K562 (cell line): Measurements from ENCODE around the gene ADK. TPM values are rescaled to one million over a fixed set of nuclear protein-coding genes. Genes with fewer than 3 reads are reported as not detected.

ENCODE experiments used
- ARID1B ChIP-seq: fragments of 450-650 bp; IDR thresholded peaks from 2 replicates; pipeline ENCODE4 v1.6.1; 2016; ENCODE audit warnings: antibody characterized with exemption, mild to moderate bottlenecking, inconsistent platforms
- ATF3 ChIP-seq, 2 experiments: fragments of 450-650 bp in 1 of 2; sonication (generic) in 1 of 2; formaldehyde crosslinking in 1 of 2; IDR thresholded peaks in 1 of 2; conservative IDR thresholded peaks in 1 of 2; 2 replicates each; pipeline versions ENCODE4 v1.6.1 to v1.8.1; 2016 to 2023; ENCODE audit warnings: mild to moderate bottlenecking in 2 of 2, moderate library complexity in 2 of 2, inconsistent platforms in 1 of 2, missing genetic modification reagents in 1 of 2
- BRD4 ChIP-seq: fragments of 200-600 bp; sonication (generic); IDR thresholded peaks from 2 replicates; pipeline ENCODE4 v1.6.1; 2017; ENCODE audit warnings: inconsistent platforms
- C11orf30 ChIP-seq: fragments of 450-650 bp; IDR thresholded peaks from 2 replicates; pipeline ENCODE4 v1.6.1; 2016; ENCODE audit warnings: low read depth, mild to moderate bottlenecking
- CUX1 ChIP-seq: fragments of 200-800 bp; sonication (Bioruptor generic); IDR thresholded peaks from 2 replicates; pipeline ENCODE4 v1.6.1; 2016; ENCODE audit warnings: missing genetic modification characterization, missing compliant biosample characterization
- E2F8 ChIP-seq: fragments of 450-650 bp; IDR thresholded peaks from 2 replicates; pipeline ENCODE4 v1.7.1; 2018; ENCODE audit warnings: mild to moderate bottlenecking, low read depth; ENCODE audit not compliant: partially characterized antibody
- ELK1 ChIP-seq: sonication (generic); formaldehyde crosslinking; IDR thresholded peaks from 2 replicates; pipeline ENCODE4 v1.8.1; 2022; ENCODE audit warnings: missing genetic modification reagents
- FOSL1 ChIP-seq: fragments of 200-800 bp; sonication (Bioruptor generic); conservative IDR thresholded peaks from 2 replicates; pipeline ENCODE4 v1.6.1; 2016; ENCODE audit warnings: missing genetic modification characterization, missing compliant biosample characterization
- HNRNPLL ChIP-seq: fragments of 200-400 bp; formaldehyde crosslinking; IDR thresholded peaks from 2 replicates; pipeline ENCODE4 v1.6.1; 2017; ENCODE audit warnings: low read length, low read depth, mild to moderate bottlenecking; ENCODE audit not compliant: poor library complexity, severe bottlenecking
- JUND ChIP-seq, 2 experiments: IDR thresholded peaks; 2 replicates in 1 of 2; 3 replicates in 1 of 2; pipeline ENCODE4 v1.6.1; 2011; ENCODE audit warnings: borderline replicate concordance in 2 of 2, low read depth in 2 of 2, low read length in 2 of 2, improper control_type of control experiment in 1 of 2, missing biosample characterization in 1 of 2, missing genetic modification characterization in 1 of 2, missing genetic modification reagents in 1 of 2
- MAFK ChIP-seq: IDR thresholded peaks from 2 replicates; pipeline ENCODE4 v1.6.1; 2011; ENCODE audit warnings: low read length, improper control_type of control experiment
- ZNF184 ChIP-seq: sonication (generic); formaldehyde crosslinking; IDR thresholded peaks from 2 replicates; pipeline ENCODE4 v1.5.0; 2020; ENCODE audit warnings: missing genetic modification reagents
- ZNF655 ChIP-seq: fragments of 250-450 bp; sonication (Bioruptor Pico); IDR thresholded peaks from 2 replicates; pipeline ENCODE4 v1.5.0; 2021
- polyA plus RNA-seq, 8 experiments: library from polyadenylated mRNA; depleted of rRNA in 4 of 8; stranded (reverse) in 5 of 8; unstranded in 3 of 8; fragments of >200 nt; fragmentation: Nextera tagmentation in 2 of 8; fragmentation: Illumina TruSeq in 1 of 8; extraction: Ambion mirVana in 2 of 8; extraction: Trizol in 1 of 8; gene quantifications; 2 replicates each; pipeline versions ENCODE4 v1.2.1 to v1.2.3, GENCODE V29; 2011 to 2014; ENCODE audit warnings: inconsistent platforms in 1 of 8, missing spikeins in 1 of 8
- total RNA-seq, 7 experiments: library from RNA; depleted of rRNA in 6 of 7; stranded (reverse); fragments of >200 nt in 6 of 7; fragmentation: Illumina TruSeq in 2 of 7; extraction: Trizol in 2 of 7; gene quantifications; 2 replicates each; pipeline versions ENCODE4 v1.2.1 to v1.2.3, GENCODE V29; 2011 to 2021; ENCODE audit warnings: low replicate concordance in 1 of 7

Gene ADK
- total and polyA plus RNA-seq, 9 of the 15 experiments (the other 6 are each of a cell fraction or from before 2014, with no cell fraction given): 54.2 to 97.8 (median 73.6) TPM

- TF ChIP-seq E2F8 (no peak), ARID1B (peak; percentile 48; the same call in 1 of the 2 replicates), MAFK (no peak), ELK1 (CRISPR knock-in tag) (no peak), BRD4 (no peak), C11orf30 (0 out of 2 replicates have a peak, but pooled peaks have one; percentile 5), CUX1 (CRISPR knock-in tag) (no peak), FOSL1 (tag) (0 out of 2 replicates have a peak, but pooled peaks have one; percentile 25), ZNF184 (CRISPR knock-in tag) (no peak), HNRNPLL (no peak), JUND (IDR thresholded peaks at IDR 0.05; ENCODE audit: borderline replicate concordance, low read depth, low read length) (0 out of 2 replicates have a peak, but pooled peaks have one; percentile 9), JUND (tag; IDR thresholded peaks at IDR 0.05; ENCODE audit: borderline replicate concordance, low read depth, low read length) (no peak), ATF3 (IDR thresholded peaks at IDR 0.05) (0 out of 2 replicates have a peak, but pooled peaks have one; percentile 9), ATF3 (CRISPR knock-in tag; conservative IDR thresholded peaks at IDR 0.05) (no peak), ZNF655 (CRISPR knock-in tag) (no peak)
Measured at GRCh38 chr10:74510594-74510993, 359.6 kb downstream of the ADK start (continued).
